ENCODE measurements around the gene KCNQ1.

The KCNQ1 gene

DNA sequence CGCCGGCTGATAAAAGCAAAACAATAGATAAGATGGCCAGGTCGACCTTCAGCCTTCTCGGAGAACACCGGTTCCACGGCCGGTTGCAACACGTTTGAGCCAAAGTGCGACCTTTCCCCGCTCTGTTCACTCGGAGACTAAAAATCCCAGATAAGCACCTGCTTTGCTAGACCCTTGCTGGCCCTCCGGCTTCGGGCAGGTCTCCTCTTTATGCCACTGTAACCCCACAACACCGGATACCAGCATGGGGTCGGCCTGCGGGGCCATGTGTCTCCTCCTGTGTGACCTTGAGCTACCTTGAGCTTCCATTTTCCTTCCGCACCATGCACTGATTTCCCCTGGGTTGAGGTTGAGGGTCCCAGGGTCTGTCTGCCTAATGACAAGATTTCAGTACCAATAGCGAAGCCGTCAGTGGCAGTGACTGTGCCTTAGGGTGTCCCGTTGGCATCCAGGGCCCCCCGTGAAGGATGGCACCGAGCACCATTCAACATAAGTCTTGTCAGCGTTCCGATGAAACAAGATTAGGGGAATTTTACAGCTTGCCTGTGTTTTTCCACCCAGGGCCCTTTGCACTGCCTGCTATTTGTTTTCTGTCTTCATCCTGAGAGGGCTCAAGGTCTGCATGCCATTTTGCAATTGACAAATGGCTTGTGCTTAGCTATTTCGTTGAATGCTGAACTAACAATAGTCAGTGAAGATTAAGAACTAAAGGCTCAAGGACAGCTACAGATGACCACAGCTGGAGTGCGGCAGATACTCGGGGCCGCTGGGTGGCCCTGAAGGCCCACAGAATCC is 118.6 kb downstream of the KCNQ1 start:
- DNase-seq (ENCODE audit: low spot score in 2 of 2) (no peak), ATAC-seq (no peak)
- H3K36me3 Mint-ChIP-seq: no peaks in the 10 kb centered on the region
- no peak overlapping the region for H3K4me3 Mint-ChIP-seq
- no peaks in the 10 kb centered on the region for H3K9me3 Mint-ChIP-seq
- H3K27ac Mint-ChIP-seq: no peak overlapping the region
- H3K4me1 Mint-ChIP-seq: peaks cover 4% of the 10 kb centered on the region

DNA sequence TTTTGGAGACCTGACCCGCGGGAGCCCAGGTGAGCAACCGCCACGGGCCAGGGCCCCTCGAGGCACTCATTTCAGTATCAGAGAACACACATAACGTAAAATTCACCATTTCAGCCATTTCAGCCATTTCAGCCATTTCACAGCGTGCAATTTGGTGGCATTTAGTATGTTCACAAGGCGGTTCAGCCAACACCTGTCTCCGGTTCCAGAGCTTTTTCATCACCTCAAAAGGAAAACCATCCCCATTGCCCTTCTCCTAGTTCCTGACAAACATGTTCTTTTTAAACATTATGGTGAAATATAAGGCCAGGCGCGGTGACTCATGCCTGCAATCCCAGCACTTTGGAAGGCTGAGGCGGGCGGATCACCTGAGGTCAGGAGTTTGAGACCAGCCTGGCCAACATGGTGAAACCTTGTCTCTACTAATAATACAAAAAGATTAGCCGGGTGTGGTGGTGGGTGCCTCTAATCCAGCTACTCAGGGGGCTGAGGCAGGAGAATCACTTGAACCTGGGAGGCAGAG is 119.3 kb downstream of the KCNQ1 start:
- no peaks in the 10 kb centered on the region for H3K36me3 Mint-ChIP-seq
- no peak for ATAC-seq
- no peak overlapping the region for H3K4me3 Mint-ChIP-seq
- no peak for DNase-seq (ENCODE audit: low spot score in 2 of 2)
- peaks cover 4% of the 10 kb centered on the region for H3K4me1 Mint-ChIP-seq
- no peaks in the 10 kb centered on the region for H3K9me3 Mint-ChIP-seq
- no peak overlapping the region for H3K27ac Mint-ChIP-seq

DNA sequence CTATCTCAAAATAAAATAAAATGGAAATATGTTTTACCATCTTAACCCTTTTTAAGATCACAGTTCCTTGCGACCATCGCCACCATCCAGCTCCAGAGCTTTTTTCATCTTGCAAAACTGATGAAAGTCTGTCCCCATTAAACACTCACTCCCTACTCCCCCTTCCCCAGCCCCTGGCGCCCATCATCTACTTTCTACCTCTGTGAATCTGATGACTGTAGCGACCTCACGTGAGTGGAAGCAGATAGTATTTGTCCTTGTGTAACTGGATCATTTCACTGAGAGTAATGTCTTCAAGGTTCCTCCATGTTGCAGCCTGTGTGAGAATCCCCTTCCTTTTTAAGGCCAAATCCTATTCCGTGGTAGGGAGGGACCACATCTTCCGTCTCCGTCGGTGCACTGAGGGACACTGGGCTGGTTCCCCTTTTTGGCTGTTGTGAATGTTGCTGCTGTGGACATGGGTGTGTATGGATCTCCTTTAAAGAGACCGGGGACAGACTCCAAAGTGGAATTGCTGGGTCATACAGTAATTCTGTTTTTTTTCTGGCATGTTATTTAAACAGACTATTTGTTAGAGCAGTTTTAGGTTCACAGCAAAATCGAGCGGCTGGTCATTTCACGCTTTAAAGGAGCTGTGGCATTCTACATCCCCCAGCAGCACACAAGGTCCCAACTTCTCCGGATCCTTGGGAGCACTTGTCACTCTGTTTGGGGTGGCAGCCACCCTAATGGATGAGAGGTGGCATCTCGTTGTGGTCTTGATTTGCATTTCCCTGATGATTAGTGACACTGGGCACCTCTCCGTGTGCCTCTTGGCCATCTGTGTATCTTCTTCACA is 120.0 kb downstream of the KCNQ1 start:
- Mint-ChIP-seq H3K4me3 (no peak overlapping the region), H3K27ac (no peak overlapping the region), H3K36me3 (no peaks in the 10 kb centered on the region)

DNA sequence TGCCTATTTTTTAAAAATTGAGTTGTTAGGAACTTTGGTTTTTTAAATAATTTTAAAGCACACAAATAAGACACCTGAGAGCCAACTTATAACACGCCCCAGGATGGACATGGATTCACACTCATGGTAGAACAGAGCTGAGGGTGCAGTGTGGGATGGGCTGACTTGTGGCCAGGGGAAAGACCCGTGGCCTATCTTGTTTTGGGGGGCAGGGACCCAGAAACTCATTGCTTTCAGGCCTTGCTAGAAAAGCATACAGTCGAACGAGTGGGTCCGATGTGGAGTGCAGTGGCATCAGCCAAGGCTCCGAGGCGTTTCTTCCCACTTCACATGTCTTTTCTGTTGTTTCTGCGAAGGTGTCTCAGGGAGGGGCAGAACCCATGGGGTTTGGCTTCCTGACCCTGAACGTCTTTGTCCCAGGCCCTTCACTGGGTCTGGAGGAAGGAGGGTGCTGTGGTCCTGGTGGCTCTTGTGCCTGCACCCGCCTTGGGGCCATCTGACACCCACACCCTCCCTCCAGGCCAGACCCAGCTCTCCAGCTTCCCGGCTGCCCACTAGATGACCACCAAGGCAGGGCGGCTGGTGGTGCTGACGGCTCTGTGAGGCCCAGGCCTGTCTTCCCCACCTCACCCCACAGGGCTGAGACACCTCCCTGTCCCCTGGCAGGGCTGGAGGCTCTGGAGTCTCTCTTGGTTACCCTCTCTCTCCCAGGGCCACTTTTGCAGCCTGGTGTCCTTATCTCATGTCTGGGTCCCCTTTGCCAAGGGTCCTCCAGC is 120.8 kb downstream of the KCNQ1 start:
- Mint-ChIP-seq H3K36me3 (no peaks in the 10 kb centered on the region), H3K4me1 (peaks cover 4% of the 10 kb centered on the region), H3K9me3 (no peaks in the 10 kb centered on the region), H3K4me3 (no peak overlapping the region), H3K27ac (no peak overlapping the region)
- ATAC-seq (no peak), DNase-seq (ENCODE audit: low spot score in 2 of 2) (no peak)

More for the DNA sequence above, 120.0 kb downstream of the KCNQ1 start:
- peaks cover 4% of the 10 kb centered on the region for H3K4me1 Mint-ChIP-seq
- no peak for ATAC-seq
- no peak for DNase-seq (ENCODE audit: low spot score in 2 of 2)
- no peaks in the 10 kb centered on the region for H3K9me3 Mint-ChIP-seq

DNA sequence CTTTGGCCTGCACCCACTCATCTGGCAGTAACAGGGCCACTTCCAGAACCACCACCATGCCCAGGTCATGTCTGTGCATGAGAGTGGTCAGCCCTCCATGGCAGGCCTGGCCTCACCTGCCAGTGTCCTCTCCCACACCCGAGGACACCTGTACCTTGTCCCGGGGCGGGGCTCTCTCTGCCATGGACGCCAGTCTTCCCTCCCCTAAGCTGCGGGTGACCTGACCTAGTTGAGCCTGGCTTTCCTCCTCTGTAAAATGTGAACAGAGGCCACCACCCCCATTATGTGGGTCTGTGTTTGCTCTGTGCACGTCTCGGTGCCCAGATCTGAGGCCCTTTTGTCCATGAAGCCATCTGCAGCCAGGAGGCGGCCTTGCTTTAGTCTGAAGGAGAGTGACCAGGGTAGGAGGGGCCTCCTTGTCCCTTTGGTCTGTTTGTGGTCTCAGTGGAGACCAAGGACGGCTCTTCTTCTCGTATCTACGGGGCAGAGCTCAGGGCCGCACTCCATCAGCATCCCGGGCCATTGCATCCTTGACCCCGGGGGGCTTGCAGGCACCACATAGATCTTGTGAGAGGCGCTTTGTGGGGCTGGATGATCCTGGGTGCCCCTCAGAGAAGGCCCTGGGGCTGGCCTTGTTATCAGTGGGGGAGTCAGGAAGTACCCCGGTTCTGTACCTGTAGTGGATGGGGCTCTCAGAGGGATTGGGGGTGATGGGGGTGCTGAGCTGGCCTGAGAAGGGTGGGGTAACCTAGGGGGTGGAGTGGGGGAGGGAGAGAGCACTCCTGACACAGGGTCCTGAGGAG is 121.6 kb downstream of the KCNQ1 start:
- peaks cover 4% of the 10 kb centered on the region for H3K4me1 Mint-ChIP-seq
- H3K36me3 Mint-ChIP-seq: no peaks in the 10 kb centered on the region
- no peak overlapping the region for H3K27ac Mint-ChIP-seq
- no peak for DNase-seq (ENCODE audit: low spot score in 2 of 2)
- ATAC-seq: no peak
- H3K9me3 Mint-ChIP-seq: no peaks in the 10 kb centered on the region
- no peak overlapping the region for H3K4me3 Mint-ChIP-seq

DNA sequence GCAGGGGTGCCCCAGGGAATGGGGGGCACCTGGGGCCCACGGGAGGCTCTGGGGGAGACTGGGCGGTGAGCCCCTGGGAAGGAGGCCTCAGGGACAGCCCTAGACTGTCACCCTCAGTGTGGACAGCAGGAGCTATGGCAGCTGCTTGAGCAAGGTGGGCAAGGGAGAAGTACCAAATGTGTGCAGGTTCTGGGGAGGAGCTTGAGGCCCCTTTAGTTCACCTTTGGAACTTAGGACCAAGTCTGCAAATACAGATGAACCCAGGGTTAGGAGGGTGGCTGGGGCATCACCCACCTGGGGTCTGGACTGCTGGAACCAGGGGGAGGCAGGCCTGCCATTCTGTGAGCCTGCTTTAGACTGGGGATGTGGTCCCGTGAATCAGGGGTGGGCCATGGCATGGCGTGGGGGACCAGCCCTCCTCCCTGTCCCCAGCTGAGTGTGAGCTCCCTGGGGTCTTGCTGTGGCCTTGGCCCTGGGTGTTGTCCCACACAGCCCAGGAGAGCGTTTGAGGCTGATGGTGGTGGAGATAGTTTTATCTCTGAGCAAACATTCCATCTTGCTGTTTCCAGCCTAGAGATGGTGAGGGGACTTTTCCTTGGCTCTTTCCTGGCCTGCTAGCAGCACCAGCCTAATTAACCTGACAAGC is 122.3 kb downstream of the KCNQ1 start:
- Mint-ChIP-seq H3K36me3 (no peaks in the 10 kb centered on the region), H3K27ac (no peak overlapping the region), H3K4me1 (peaks cover 4% of the 10 kb centered on the region), H3K4me3 (no peak overlapping the region), H3K9me3 (no peaks in the 10 kb centered on the region)
- no peak for DNase-seq (ENCODE audit: low spot score in 2 of 2)
- ATAC-seq: no peak

DNA sequence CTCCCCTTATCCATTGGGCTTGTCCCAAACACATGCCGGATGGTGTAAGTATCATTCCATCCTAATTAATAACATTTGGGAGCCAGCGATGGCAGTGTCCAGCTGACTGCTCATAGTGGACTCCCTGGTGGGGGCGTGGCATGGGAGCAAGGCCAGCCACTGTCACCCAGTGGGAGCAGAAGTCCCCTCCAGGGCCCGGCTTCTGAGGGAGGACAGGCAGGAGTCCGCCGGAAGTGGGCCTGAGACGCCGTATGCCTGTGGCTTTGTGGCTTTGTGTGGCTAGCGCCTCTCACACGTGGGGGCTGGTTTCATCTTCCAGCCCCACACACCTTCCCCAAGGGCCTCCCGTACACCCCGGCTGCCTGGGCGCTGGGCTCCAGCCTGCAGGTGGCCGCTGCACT is 124.5 kb downstream of the KCNQ1 start:
- H3K36me3 Mint-ChIP-seq: no peaks in the 10 kb centered on the region
- H3K4me1 Mint-ChIP-seq: peaks cover 4% of the 10 kb centered on the region
- no peak overlapping the region for H3K27ac Mint-ChIP-seq
- ATAC-seq (no peak), DNase-seq (ENCODE audit: low spot score in 2 of 2) (no peak)
- H3K4me3 Mint-ChIP-seq: no peak overlapping the region
- H3K9me3 Mint-ChIP-seq: no peaks in the 10 kb centered on the region

DNA sequence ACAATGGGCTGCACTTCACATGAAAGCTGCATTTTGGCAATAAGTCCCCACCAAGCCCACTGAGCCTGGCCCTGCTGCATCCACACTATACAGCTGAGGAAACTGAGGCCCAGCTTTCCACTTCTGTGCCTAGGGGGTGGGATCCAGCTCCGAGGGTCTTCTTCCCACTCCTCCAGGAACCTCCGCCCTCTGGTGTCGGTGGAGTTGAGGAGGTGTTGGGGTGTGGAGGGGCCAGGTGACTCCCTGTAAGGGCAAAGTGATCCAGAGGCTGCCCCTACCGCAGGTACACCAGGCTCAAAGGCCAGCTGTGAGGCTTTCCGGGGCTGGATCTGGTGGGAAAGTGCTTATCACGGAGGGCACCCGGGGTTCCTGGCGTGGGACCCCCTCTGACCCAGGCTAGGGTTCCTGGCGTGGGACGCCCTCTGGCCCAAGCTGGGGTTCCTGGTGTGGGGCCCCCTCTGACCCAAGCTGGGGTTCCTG is 125.0 kb downstream of the KCNQ1 start:
- no peak for ATAC-seq
- Mint-ChIP-seq H3K4me3 (no peak overlapping the region), H3K36me3 (no peaks in the 10 kb centered on the region), H3K4me1 (peaks cover 4% of the 10 kb centered on the region), H3K27ac (no peak overlapping the region), H3K9me3 (no peaks in the 10 kb centered on the region)
- DNase-seq (ENCODE audit: low spot score in 2 of 2): no peak

DNA sequence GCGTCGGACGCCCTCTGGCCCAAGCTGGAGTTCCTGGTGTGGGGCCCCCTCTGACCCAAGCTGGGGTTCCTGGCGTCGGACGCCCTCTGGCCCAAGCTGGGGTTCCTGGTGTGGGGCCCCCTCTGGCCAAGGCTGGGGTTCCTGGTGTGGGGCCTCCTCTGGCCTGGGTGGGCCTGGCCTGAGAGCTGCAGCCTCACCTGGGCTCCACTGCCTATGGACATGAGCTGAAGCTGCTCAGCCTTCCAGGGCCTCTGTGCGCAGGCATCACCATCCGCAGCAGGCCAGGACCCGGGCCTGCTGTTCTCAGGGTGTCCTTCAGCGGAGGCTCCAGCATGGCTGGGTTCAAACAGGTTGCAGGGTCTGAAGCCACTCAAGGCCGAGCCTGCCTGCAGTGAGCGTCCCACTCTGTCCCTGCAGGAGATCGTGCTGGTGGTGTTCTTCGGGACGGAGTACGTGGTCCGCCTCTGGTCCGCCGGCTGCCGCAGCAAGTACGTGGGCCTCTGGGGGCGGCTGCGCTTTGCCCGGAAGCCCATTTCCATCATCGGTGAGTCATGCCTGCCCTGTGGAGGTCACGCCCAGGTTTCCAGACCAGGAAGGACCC is 125.5 kb downstream of the KCNQ1 start:
- peaks cover 4% of the 10 kb centered on the region for H3K4me1 Mint-ChIP-seq
- DNase-seq (ENCODE audit: low spot score in 2 of 2) (no peak), ATAC-seq (no peak)
- no peaks in the 10 kb centered on the region for H3K9me3 Mint-ChIP-seq
- H3K27ac Mint-ChIP-seq: no peak overlapping the region
- H3K4me3 Mint-ChIP-seq: no peak overlapping the region
- H3K36me3 Mint-ChIP-seq: no peaks in the 10 kb centered on the region

DNA sequence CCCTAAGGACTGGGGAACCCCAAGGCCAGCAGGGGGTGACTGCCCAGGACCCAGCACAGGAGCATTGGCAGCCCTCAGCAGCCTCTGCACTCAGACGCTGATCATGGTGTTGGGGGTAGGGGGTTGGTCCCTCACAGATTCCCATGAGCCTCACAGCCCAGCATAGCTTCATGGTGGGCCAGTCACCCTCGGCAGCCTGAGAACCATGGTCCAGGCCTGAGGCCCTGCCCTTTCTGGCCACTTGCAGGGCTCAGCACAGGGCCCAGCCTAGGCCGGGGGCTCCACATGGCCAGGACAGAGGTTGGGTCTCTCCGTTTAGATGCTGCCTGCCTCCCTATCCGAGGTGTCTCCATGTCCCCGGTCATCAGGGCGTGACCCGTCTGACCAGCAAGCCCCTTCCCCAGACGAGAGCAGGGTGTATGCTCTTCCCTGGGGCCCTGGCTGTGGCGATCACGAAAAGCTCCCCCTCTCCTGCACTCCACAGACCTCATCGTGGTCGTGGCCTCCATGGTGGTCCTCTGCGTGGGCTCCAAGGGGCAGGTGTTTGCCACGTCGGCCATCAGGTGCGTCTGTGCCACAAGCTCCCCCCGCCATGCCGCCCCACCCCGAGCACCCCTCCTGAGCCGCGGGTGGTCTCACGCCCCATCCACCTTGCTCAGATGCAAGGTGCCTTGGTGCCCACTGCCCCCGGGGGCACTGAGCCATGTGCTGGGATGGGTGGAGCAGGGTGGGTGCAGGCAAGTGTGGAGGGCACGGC is 126.2 kb downstream of the KCNQ1 start:
- Mint-ChIP-seq H3K4me3 (no peak overlapping the region), H3K9me3 (no peaks in the 10 kb centered on the region), H3K4me1 (peaks cover 4% of the 10 kb centered on the region)

DNA sequence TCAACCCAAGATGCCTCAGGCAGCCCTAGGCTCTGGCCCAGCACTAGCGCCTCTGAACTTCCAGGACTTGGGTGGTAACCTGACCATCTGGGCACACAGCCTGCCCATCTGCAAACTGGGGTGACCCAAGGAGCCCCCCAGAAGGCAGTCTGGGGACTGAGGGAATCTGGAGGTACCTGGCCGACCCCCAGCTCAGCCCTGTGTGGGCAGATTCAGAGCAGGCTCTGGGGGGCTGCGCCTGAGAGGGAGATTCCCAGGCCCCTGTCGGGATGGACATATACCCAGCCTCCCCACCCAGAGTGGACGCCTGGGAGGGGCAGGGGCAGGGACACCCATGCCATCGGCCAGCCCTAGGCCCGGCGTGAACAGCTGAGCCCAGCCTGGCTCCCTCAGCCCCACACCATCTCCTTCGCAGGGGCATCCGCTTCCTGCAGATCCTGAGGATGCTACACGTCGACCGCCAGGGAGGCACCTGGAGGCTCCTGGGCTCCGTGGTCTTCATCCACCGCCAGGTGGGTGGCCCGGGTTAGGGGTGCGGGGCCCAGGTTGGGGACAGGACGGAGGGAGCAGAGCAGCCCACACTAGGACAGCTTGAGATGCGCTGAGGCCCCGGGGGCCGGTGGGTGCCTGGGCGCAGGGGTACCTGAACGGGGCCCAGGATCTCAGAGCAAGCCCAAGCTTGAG is 126.9 kb downstream of the KCNQ1 start:
- Mint-ChIP-seq H3K9me3 (no peaks in the 10 kb centered on the region), H3K4me1 (no peaks in the 10 kb centered on the region), H3K27ac (no peak overlapping the region), H3K4me3 (no peak overlapping the region), H3K36me3 (no peaks in the 10 kb centered on the region)
- ATAC-seq: no peak
- DNase-seq (ENCODE audit: low spot score in 2 of 2): no peak

More for the DNA sequence above, 126.2 kb downstream of the KCNQ1 start:
- ATAC-seq: no peak
- Mint-ChIP-seq H3K36me3 (no peaks in the 10 kb centered on the region), H3K27ac (no peak overlapping the region)
- no peak for DNase-seq (ENCODE audit: low spot score in 2 of 2)

DNA sequence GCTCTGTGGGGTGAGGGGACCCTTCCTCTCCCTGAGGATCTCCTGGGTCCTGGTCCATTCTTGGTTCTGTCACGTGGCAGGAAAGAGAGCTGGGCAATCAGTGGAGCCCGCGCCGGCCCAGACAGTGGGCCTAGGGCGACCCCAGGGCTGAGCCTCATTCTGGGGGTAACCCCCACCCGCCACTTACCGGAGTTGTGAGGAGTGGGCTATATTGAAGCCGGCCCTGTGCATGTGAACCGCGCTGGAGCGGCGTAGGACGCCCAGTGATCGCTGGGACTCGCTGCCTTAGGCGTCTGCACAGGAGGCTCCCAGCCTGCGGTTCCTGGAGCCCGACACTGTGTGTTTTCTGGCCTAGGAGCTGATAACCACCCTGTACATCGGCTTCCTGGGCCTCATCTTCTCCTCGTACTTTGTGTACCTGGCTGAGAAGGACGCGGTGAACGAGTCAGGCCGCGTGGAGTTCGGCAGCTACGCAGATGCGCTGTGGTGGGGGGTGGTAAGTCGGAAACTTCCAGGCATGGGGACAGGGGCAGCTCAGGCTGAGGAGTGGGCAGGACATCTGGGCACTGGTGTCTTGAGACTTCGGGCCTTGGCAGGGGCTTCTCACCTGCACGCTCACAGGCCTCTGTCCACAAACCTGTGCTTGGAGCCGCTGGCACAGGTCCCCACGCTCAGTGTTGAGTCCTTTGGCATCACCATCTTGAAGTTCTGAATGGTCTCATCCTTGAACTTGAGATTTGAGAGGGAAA is 127.9 kb downstream of the KCNQ1 start:
- Mint-ChIP-seq H3K27ac (no peak overlapping the region), H3K36me3 (no peaks in the 10 kb centered on the region), H3K9me3 (no peaks in the 10 kb centered on the region), H3K4me1 (no peaks in the 10 kb centered on the region), H3K4me3 (no peak overlapping the region)
- DNase-seq (ENCODE audit: low spot score in 2 of 2) (no peak), ATAC-seq (no peak)
